ENCODE results near the gene RNF43.

GRCh38 chr17:58381124-58382035 is 36.0 kb downstream of the RNF43 start:
- TF ChIP-seq CTCF (IDR thresholded peaks at IDR 0.05; ENCODE audit: low read depth, low read length) (no peak), MYC (IDR thresholded peaks at IDR 0.05; ENCODE audit: low read depth, low read length) (no peak), MAX (IDR thresholded peaks at IDR 0.05; ENCODE audit: low read depth, low read length) (no peak), POLR2A (IDR thresholded peaks at IDR 0.05; ENCODE audit: extremely low read depth, insufficient read length) (no peak)
